Measurements from ENCODE around the gene KLHL26.

DNA sequence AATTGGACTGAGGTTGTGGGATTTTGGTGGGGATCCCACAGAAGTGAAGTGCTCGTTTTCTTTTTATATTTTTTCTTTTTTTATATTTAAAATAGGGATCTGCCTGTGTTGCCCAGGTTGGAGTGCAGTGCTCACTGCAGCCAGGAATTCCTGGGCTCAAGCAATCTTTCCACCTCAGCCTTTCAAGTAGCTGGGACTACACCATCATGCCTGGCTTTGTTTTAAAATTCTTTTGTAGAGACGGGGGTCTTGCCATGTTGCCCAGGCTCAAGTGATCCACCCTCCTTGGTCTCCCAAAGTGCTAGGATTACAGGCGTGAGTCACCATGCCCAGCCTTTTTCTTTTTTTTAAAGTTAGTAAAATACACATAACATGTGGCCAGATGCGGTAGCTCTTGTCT lies 67.2 kb downstream of the KLHL26 start:
- TF ChIP-seq, protein P1, sequence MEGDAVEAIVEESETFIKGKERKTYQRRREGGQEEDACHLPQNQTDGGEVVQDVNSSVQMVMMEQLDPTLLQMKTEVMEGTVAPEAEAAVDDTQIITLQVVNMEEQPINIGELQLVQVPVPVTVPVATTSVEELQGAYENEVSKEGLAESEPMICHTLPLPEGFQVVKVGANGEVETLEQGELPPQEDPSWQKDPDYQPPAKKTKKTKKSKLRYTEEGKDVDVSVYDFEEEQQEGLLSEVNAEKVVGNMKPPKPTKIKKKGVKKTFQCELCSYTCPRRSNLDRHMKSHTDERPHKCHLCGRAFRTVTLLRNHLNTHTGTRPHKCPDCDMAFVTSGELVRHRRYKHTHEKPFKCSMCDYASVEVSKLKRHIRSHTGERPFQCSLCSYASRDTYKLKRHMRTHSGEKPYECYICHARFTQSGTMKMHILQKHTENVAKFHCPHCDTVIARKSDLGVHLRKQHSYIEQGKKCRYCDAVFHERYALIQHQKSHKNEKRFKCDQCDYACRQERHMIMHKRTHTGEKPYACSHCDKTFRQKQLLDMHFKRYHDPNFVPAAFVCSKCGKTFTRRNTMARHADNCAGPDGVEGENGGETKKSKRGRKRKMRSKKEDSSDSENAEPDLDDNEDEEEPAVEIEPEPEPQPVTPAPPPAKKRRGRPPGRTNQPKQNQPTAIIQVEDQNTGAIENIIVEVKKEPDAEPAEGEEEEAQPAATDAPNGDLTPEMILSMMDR (IDR thresholded peaks at IDR 0.05) = no peak
- TF ChIP-seq POLR2AphosphoS5 (IDR thresholded peaks at IDR 0.05) = no peak
